OCI-LY7 (cell line): ENCODE data around the gene ARPC3. TPM values are rescaled to one million over a fixed set of nuclear protein-coding genes. Genes with fewer than 3 reads are reported as not detected.

Experiments
- Bru-seq: library from RNA; stranded (reverse); fragments of 400-500 nt; gene quantifications from one replicate; lab custom pipeline; 2021; lab: Mats Ljungman, UMichigan
- BruChase-seq, 2 experiments: library from RNA; stranded (reverse); fragments of 400-500 nt; gene quantifications; one replicate each; lab custom pipeline; 2021; lab: Mats Ljungman, UMichigan
- BruUV-seq: library from RNA; stranded (reverse); fragments of 400-500 nt; replicated peaks from 2 replicates; lab custom pipeline; 2021; lab: Mats Ljungman, UMichigan
- CTCF ChIA-PET: fragments of 300-600 bp; sonication (Branson Sonifier 250); formaldehyde crosslinking; loops from one replicate; lab custom pipeline; 2022; ENCODE audit warnings: antibody characterized with exemption; ENCODE audit not compliant: unreplicated experiment; lab: Charles Lee
- POLR2A ChIA-PET: fragments of 300-600 bp; sonication (Branson Sonifier 250); formaldehyde crosslinking; loops from one replicate; lab custom pipeline; 2022; ENCODE audit warnings: antibody characterized with exemption; lab: Charles Lee
- DNase-seq: peaks from one replicate; pipeline ENCODE4 v3.0.0-alpha.2; 2015; ENCODE audit warnings: low spot score
- H2AFZ ChIP-seq: fragments of 200-600 bp; sonication (generic), shearing (Covaris generic); 2 replicates; pipeline ENCODE4 v1.6.1; 2014; ENCODE audit warnings: mild to moderate bottlenecking, antibody characterized with exemption, low read length, moderate library complexity
- H3K27ac ChIP-seq: fragments of 200-600 bp; sonication (generic); 2 replicates; pipeline ENCODE4 v1.5.1; 2014; ENCODE audit warnings: mixed run types, low read depth, mild to moderate bottlenecking, moderate library complexity, low read length, inconsistent platforms; ENCODE audit not compliant: poor library complexity, severe bottlenecking
- H3K36me3 ChIP-seq: fragments of 200-600 bp; sonication (generic); 2 replicates; pipeline ENCODE4 v1.6.1; 2014; ENCODE audit warnings: mild to moderate bottlenecking, antibody characterized with exemption, low read length, moderate library complexity, mixed read lengths; ENCODE audit not compliant: insufficient read depth
- H3K4me1 ChIP-seq: fragments of 200-600 bp; sonication (generic); 2 replicates; pipeline ENCODE4 v1.5.1; 2014; ENCODE audit warnings: mild to moderate bottlenecking, low read length; ENCODE audit not compliant: insufficient read depth, poor library complexity, severe bottlenecking
- H3K4me2 ChIP-seq: fragments of 200-600 bp; sonication (generic); 2 replicates; pipeline ENCODE4 v1.6.1; 2014; ENCODE audit warnings: mild to moderate bottlenecking, low read length
- H3K4me3 ChIP-seq: fragments of 200-600 bp; sonication (generic); 2 replicates; pipeline ENCODE4 v1.5.1; 2014; ENCODE audit warnings: mild to moderate bottlenecking, low read depth, low read length; ENCODE audit not compliant: poor library complexity, severe bottlenecking
- H3K79me2 ChIP-seq: fragments of 200-600 bp; sonication (generic); 2 replicates; pipeline ENCODE4 v1.6.1; 2016; ENCODE audit warnings: low read depth, mild to moderate bottlenecking, low read length, moderate library complexity, mixed read lengths; ENCODE audit not compliant: insufficient read depth
- H3K9me2 ChIP-seq: fragments of 200-600 bp; sonication (generic); 2 replicates; pipeline ENCODE4 v1.6.1; 2016; ENCODE audit warnings: mild to moderate bottlenecking, low read length, mixed read lengths; ENCODE audit not compliant: insufficient read depth
- H3K9me3 ChIP-seq: fragments of 200-600 bp; sonication (generic); 2 replicates; pipeline ENCODE4 v1.6.1; 2014; ENCODE audit warnings: mild to moderate bottlenecking, mixed run types, low read length, mixed read lengths
- H4K20me1 ChIP-seq: fragments of 200-600 bp; sonication (generic); 2 replicates; pipeline ENCODE4 v1.6.1; 2014; ENCODE audit warnings: mild to moderate bottlenecking, antibody characterized with exemption, low read length, moderate library complexity, mixed read lengths; ENCODE audit not compliant: insufficient read depth
- CTCF ChIP-seq: fragments of 200-600 bp; sonication (generic); conservative IDR thresholded peaks from 2 replicates; pipeline ENCODE4 v1.5.1; 2014; ENCODE audit warnings: mild to moderate bottlenecking, antibody characterized with exemption, low read length, moderate library complexity, mixed read lengths
- EZH2phosphoT487 ChIP-seq: fragments of 200-600 bp; sonication (generic); IDR thresholded peaks from 2 replicates; pipeline ENCODE4 v1.6.1; 2018; ENCODE audit warnings: low read depth, borderline replicate concordance, mild to moderate bottlenecking, mixed run types, antibody characterized with exemption, low read length, moderate library complexity, mixed read lengths
- intact Hi-C: fragments of 100-400 bp; cut with micrococcal nuclease; formaldehyde crosslinking; loops from one replicate; pipeline ENCODE4 v1.10.0; 2022; ENCODE audit not compliant: unreplicated experiment
- long read RNA-seq: library from polyadenylated mRNA; stranded (forward); transcript quantifications from one replicate; pipeline ENCODE4 v2.0.0, GENCODE V29; 2022
- total RNA-seq, 2 experiments: library from RNA; depleted of rRNA in 1 of 2; stranded (reverse); fragments of >200 nt in 1 of 2; shearing (Covaris generic) in 1 of 2; gene quantifications; 2 replicates each; pipeline ENCODE4 v1.2.3, GENCODE V29; 2014 to 2022

The ARPC3 gene
- total RNA-seq (2014; rRNA removed; shearing (Covaris generic)) (250 and 256 TPM in 2 replicates), total RNA-seq (2022) (385 and 401 TPM in 2 replicates), Bru-seq, nascent RNA (percentile 95 among the genes with signal in this experiment), BruChase-seq, experiment 1, labeled RNA remaining after a 6-hour chase (percentile 99 among the genes with signal in this experiment), BruChase-seq, experiment 2, labeled RNA remaining after a 2-hour chase (percentile 96 among the genes with signal in this experiment)
- long read RNA-seq, transcript ARPC3-201 (7 exons, 1,014 nt), result major isoform, 302 of 371 reads
- long read RNA-seq, partial matches to known transcripts, result 56 of 371 reads
- long read RNA-seq, other reads (novel, unspliced or antisense), result 12 of 371 reads

GRCh38 chr12:110449799-110450497 is at the start of gene ARPC3:
TSS of gene ARPC3 (minus strand) at chr12:110450337. CDS start at chr12:110450260, 77 bp downstream.
- Histone ChIP-seq H3K27ac (peak within 1 kb of the TSS; percentile 87), H3K4me2 (peak within 1 kb of the TSS; percentile 71), H3K36me3 (peaks cover 87% of the 10 kb centered on the region), H3K79me2 (peaks cover 51% of the 10 kb centered on the region), H3K9me3 (no peaks in the 10 kb centered on the region), H4K20me1 (no peaks in the 10 kb centered on the region), H3K4me1 (peaks cover 31% of the 10 kb centered on the region), H3K9me2 (no peaks in the 10 kb centered on the region), H3K4me3 (peak within 1 kb of the TSS; percentile 91), H2AFZ (peak within 1 kb of the TSS; percentile 60; the same call in 1 of the 2 replicates)
- DNase-seq, result peak; percentile 98
- no peak for TF ChIP-seq EZH2phosphoT487
- peak; percentile 81 for TF ChIP-seq CTCF
- TSS peak; percentile 80 for BruUV-seq
- ChIA-PET CTCF (interaction anchor here (0.6 to 1.5 kb wide), 6 partner anchors 9 to 155 kb away, joined by 3 to 6 read pairs (median 3); partner anchors contain the start of genes FAM216A and GPN3), POLR2A (interaction anchor here (0.5 to 3.0 kb wide), 12 partner anchors 11 to 349 kb away, joined by 3 to 26 read pairs (median 3); partner anchors contain the start of genes FAM216A, GPN3 and VPS29)
- intact Hi-C loops, result loop anchor here (1.0 to 10.0 kb wide), 5 partner anchors 18 to 435 kb away; partner anchors contain the start of genes FAM216A, GPN3, RAD9B and VPS29

GRCh38 chr12:110498984-110499706 is 49.0 kb upstream of the ARPC3 start:
- intact Hi-C loops, result no loop called here
- peaks cover 53% of the 10 kb centered on the region for H3K79me2 ChIP-seq

More at GRCh38 chr12:110498984-110499706, 49.0 kb upstream of the ARPC3 start:
- no peak overlapping the region for H3K27ac ChIP-seq
- peak overlapping the region; percentile 67 for H3K4me2 ChIP-seq
- peaks cover 53% of the 10 kb centered on the region for H3K36me3 ChIP-seq
- H3K9me2 ChIP-seq, result no peaks in the 10 kb centered on the region
- TF ChIP-seq CTCF (no peak), EZH2phosphoT487 (no peak)
- ChIA-PET CTCF (no interaction called here), POLR2A (interaction anchor here (0.7 to 2.3 kb wide), 4 partner anchors 10 to 1778 kb away, joined by 3 to 11 read pairs (median 4); partner anchors contain the start of genes FAM216A and GPN3)
- peaks cover 6% of the 10 kb centered on the region; the same call in 1 of the 2 replicates for H4K20me1 ChIP-seq
- DNase-seq, result no peak
- H3K9me3 ChIP-seq, result no peaks in the 10 kb centered on the region
- BruUV-seq, result no TSS peak
- H2AFZ ChIP-seq, result no peak overlapping the region
- H3K4me1 ChIP-seq, result peaks cover 29% of the 10 kb centered on the region
- H3K4me3 ChIP-seq, result peak overlapping the region; percentile 1
